H1 (cell line): ENCODE data around the gene DDN. TPM values are rescaled to one million over a fixed set of nuclear protein-coding genes. Genes with fewer than 3 reads are reported as not detected.

Source experiments
- KDM1A ChIP-seq: fragments of 200-600, 300-600 bp; sonication (generic); IDR thresholded peaks from 2 replicates; pipeline ENCODE4 v1.7.1; 2016; ENCODE audit warnings: mild to moderate bottlenecking, low read length, borderline replicate concordance
- RAD21 ChIP-seq, 2 experiments: IDR thresholded peaks in 1 of 2; conservative IDR thresholded peaks in 1 of 2; 2 replicates each; pipeline ENCODE4 v1.6.1; 2011; ENCODE audit warnings: low read depth in 2 of 2, low read length in 2 of 2, improper control_type of control experiment in 1 of 2, inconsistent platforms in 1 of 2, mild to moderate bottlenecking in 1 of 2, moderate library complexity in 1 of 2
- polyA plus RNA-seq, 7 experiments: library from polyadenylated mRNA; depleted of rRNA in 3 of 7; stranded (reverse) in 5 of 7; unstranded in 2 of 7; fragments of >200 nt in 5 of 7; fragments of 200-250 nt in 2 of 7; gene quantifications; 1 replicate in 5 of 7; 2 replicates in 1 of 7; 4 replicates in 1 of 7; pipeline versions ENCODE4 v1.2.1 to v1.2.3, GENCODE V29; 2011 to 2013; ENCODE audit warnings: missing spikeins in 2 of 7, mixed read lengths in 2 of 7
- total RNA-seq: library from RNA; stranded (reverse); fragmentation: NEBNext Ultra II Directional; extraction: Animal tissue kit (Norgen Biotek cat#: 25700); gene quantifications from 2 replicates; pipeline ENCODE4 v1.2.1, GENCODE V29; 2021
- TF ChIP-seq, protein P1 (sequence below), 3 experiments: IDR thresholded peaks; 1 replicate in 2 of 3; 2 replicates in 1 of 3; pipeline versions ENCODE4 v1.5.1 to v1.6.1; 2011; ENCODE audit warnings: low read length in 3 of 3, mild to moderate bottlenecking in 3 of 3, inconsistent platforms in 2 of 3, low read depth in 1 of 3, moderate library complexity in 1 of 3; ENCODE audit not compliant: insufficient read depth in 1 of 3; ENCODE audit errors: control extremely low read depth in 1 of 3

The DDN gene
- total and polyA plus RNA-seq, 2 of the 8 experiments (the other 6 are each of a cell fraction or from before 2014, with no cell fraction given) = 0.14 to 0.30 TPM

DNA sequence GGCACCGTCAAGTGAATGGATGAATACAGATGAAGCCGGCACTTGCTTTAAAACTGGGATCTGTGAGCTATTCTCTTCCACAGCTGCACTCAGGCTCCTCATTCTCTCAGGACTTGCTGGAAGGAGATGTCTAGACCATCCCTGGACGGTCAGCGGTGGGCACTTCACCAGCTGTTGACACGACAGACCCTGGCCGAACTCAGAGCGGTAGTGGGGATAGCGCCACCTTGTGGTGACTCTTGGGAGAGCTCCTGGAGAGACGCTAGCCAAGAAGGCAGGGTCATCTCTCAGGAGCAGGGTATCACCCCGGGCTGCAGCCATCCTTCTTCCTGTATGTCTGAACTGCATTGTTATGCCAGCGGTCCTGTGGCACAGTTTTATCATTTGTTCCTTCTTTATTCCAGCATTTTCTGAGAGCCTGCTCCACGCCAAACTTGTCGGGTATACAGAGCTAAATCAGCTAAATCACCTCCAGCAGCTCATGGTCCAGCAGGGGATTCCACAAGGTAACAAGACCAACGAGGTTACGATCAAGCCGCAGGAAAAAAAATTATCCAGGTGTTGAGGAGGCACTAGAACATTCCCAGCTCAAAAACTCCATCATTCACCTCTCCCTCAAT lies 11.0 kb downstream of the DDN start (continued):
- TF ChIP-seq, protein P1, sequence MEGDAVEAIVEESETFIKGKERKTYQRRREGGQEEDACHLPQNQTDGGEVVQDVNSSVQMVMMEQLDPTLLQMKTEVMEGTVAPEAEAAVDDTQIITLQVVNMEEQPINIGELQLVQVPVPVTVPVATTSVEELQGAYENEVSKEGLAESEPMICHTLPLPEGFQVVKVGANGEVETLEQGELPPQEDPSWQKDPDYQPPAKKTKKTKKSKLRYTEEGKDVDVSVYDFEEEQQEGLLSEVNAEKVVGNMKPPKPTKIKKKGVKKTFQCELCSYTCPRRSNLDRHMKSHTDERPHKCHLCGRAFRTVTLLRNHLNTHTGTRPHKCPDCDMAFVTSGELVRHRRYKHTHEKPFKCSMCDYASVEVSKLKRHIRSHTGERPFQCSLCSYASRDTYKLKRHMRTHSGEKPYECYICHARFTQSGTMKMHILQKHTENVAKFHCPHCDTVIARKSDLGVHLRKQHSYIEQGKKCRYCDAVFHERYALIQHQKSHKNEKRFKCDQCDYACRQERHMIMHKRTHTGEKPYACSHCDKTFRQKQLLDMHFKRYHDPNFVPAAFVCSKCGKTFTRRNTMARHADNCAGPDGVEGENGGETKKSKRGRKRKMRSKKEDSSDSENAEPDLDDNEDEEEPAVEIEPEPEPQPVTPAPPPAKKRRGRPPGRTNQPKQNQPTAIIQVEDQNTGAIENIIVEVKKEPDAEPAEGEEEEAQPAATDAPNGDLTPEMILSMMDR (IDR thresholded peaks at IDR 0.05; ENCODE audit: control extremely low read depth in 1 of 3, insufficient read depth in 1 of 3, low read depth in 1 of 3, low read length in 3 of 3) = peak in 2 of 3 experiments; percentile 86 to 98; a peak in 3 of 4 replicates
- TF ChIP-seq KDM1A (no peak), RAD21 (IDR thresholded peaks at IDR 0.05 in 1 of 2, conservative IDR thresholded peaks at IDR 0.05 in 1 of 2; ENCODE audit: low read depth in 2 of 2, low read length in 2 of 2) (peak; percentile 56 to 65)
